HT-29 (cell line): ENCODE data around the gene GMPR2. TPM values are rescaled to one million over a fixed set of nuclear protein-coding genes. Genes with fewer than 3 reads are reported as not detected.
"Not testable (repeated sequence)": the region's sequence is repeated elsewhere in the genome, so short reads cannot be mapped to it uniquely, and the experiment has no call there.

Source experiments
- DNase-seq: peaks from one replicate; pipeline ENCODE4 v3.0.0-alpha.2; 2015; ENCODE audit warnings: low spot score
- total RNA-seq: library from RNA; depleted of rRNA; stranded (reverse); fragments of >200 nt; shearing (Covaris generic); gene quantifications from 2 replicates; pipeline ENCODE4 v1.2.3, GENCODE V29; 2014

The GMPR2 gene
- total RNA-seq, 1 experiment from 2014 or later, result 40.6 TPM

DNA sequence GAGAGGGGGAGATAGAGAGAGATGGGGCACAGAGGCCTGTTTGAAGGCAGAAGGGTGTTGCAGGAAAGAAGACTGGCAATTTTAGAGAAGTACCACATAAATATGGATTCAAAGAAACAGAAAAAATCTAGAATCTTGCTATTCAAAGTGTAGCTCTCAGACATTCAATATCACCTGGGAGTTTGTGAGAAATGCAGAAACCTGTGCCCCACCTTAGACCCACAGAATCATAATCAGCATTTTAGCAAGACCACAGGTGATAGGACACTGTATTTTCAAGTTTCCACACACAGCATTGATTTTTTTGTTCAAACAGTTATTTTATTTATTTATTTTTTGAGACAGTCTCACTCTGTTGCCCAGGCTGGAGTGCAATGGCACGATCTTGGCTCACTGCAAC is 3.8 kb upstream of the GMPR2 start:
- no peak for DNase-seq

DNA sequence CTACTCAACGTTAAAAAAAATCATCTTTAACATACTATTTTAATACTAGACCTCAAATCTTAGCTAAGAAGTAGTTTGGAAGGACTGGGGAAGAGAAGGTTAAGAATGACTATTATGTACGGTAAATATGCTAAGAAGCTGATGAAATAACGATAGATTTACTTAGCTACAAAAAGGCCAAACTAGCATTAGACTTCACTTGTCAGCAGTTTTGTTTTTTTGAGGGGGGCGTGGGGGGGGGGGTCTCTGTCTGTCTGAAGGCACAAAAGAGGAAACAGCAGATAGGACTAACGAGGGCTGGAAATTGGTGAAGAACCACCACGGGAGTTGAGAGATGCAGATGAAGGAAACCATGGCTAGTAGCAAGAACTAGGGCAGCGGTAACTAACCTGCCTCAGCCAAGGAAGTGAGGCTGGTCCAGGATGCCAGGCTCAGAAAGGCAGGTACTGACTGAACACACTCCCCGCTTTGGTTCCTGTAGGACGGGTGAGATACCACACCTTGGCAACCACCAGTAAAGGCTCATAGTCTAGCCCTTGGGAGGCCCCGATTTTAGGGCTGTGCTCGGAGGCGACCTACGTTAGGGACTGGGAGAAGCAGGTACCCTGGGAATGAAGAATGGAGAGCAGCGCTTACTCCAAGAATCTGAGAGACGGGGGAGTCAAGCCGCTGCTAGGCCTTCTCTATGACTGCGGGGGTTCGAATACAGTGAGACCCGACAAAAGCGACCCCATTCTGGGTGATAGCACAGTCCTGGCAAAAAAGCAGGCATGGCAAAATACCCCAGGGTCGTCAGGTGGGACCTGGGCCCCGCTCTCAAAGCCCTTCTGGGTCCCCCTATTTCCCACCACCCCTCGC is 1.2 kb upstream of the GMPR2 start:
- DNase-seq, result peak; percentile 36

DNA sequence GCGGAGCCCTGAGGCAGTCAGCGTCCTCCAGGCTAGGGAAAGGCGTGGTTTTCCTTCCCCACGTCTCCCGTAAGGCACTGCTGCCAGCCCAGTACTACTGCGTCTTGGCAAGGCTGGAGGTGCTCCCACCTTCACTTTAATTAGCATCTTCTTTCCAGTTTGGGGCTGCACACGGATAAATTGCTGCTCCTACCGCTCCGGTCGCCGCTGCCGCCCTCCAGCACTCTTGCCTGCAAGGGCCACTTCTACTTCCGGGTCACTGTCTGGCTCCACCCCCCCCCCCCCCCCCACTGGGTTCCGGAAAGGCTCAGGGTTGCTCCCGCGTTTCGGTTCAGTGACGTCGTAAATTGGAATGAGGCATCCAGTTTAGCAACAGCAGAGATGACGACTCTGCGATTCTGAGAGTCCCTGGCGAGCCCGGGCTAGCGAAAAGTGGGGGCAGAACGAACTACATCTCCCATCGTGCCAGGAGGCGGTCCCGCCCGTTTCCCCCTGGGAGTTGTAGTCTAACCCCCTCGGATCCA is 546 bp upstream of the GMPR2 start, which contains the start of gene NEDD8:
Gene NEDD8, minus strand, starts transcription at position 247 of the 524 bp plus-strand sequence. Its CDS starts 100 bp downstream, at position 147.
- peak; percentile 88 for DNase-seq

DNA sequence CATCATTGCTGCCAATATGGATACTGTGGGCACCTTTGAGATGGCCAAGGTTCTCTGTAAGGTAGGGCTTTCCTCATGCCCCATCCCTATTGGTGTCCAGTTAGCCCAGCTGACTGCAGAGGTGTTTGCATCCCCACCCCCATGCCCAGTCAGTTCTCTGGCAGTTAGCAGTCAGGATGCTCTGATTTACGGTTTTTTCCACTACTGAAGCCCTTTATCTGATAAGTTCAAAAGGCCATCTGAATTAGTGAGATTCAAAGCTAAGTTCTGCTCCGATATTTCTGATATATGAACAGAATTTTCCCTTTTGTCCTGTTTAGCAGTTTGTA is 773 bp downstream of the GMPR2 start:
- DNase-seq, result no peak

DNA sequence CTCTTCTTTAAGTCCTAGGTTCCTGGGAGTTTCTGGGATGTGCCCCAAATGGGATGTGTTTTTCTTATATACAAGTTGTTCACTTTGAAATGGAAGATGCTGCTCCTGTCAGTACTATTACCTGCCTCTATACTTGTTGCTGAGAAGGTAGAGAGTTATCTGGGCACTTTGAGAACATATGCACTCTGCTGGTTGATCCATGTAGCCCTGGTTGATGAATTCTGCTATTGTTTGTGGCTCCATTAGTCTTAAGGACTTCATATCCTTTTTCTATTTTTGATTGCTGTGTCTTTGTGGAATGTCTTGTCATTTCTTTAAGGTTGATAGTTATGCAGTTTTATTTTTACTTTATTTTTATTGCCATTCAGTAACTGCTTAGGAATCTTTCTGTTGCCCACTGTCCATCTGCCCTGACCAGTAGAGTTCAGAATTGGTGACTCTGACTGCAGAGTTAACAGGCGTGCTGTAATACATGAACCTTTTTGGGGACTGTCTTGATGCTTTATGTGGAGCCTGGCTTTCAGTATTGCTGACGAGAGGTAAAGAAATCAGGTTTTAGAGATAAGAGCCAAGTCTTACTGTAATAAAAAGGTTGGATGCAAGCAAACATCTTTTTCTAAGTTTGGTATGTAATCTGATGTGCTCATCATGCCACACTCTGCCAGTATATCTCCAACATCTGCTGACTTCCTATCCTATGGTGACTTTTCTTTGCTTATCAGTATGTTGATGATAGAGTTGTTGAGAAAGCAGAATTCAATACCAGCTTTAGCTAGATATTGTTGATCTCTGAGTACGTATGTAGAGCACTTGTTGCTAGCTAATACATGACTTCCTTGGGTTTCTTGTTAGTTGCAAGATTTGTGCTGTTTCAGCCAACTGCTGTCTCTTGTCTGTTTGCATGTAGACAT is 1.6 kb downstream of the GMPR2 start:
- no peak for DNase-seq

DNA sequence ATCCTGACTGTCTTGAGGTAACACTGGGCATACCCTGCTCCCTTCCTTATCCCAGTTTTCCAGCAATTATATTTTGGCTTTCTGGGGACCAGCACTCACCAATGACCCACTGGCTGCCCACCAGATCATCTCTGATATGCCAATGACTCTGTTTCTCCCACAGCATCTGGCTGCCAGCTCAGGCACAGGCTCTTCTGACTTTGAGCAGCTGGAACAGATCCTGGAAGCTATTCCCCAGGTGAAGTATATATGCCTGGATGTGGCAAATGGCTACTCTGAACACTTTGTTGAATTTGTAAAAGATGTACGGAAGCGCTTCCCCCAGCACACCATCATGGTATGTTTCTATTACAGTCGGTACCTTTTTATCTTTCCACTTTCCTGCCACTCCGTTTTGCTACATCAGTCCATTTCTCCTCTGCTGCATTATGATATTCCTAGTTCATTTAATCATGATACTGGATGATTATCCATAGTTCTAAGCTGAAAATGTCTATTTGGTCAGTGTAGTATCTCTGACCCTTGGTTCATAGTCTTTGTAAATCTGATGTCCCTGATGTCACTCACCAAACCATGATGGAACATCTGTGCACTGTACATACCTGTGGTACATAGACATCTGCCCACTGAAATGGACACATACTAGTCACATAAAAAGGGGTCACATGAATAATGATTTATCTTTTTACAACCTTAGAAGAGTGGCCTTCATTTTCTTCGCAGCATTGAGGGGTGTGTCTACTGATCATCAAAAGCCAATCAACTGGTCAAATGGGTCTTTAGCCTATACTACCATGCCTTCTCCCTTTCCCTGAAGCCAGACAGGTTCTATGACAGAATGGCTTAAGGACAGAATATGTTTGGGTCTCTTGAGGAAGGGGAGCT is 3.3 kb downstream of the GMPR2 start:
- no peak for DNase-seq

DNA sequence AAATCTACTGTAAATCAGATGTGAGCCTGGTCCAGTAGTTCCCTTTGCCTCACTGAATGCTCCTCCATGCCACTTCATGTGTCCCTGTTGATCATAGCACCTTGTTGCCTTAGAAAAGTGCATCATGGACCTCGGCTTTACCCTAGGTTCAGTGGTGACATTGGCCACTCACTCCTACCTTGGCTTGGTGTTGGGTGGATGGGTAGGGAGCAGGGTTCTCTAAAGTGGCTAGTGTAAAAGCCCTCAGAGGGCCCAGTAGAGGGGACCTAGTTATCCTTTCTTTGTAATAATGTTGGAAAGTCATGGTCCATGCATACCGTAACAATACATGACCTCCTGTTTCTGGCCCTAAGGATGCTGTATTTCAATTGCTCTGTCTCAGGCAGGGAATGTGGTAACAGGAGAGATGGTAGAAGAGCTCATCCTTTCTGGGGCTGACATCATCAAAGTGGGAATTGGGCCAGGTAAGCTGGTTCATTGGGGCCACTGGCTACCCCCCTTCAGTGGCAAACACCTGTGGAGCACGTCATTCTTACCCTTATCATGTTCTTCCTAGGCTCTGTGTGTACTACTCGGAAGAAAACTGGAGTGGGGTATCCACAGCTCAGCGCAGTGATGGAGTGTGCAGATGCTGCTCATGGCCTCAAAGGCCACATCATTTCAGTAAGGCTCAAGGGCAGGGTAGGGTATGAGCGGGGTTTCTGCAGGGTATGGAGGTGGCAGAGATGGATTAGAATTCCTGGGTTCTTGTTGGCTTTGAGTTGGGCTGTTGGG is 4.1 kb downstream of the GMPR2 start:
- no peak for DNase-seq

DNA sequence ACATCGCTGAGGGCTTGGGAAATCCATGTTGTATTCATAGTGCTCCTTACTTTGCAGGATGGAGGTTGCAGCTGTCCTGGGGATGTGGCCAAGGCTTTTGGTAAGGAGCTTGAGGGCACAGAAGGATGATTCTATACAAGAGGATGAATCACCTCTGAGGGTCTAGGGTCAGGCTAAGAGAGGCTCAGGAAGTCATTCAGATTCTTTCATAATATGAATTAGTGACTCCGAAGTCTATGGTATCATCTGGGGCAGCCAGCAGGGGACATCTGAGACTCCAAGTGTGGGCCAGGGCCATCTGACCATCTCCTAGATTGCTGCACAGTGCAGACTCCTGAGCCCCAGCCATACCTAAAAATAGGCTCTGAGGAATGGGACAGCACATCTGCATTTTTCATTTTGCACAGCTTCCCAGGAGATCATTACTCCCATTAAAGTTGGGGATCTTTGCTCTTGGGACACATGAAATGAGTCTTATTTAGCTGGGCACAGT is 4.8 kb downstream of the GMPR2 start:
- no peak for DNase-seq

DNA sequence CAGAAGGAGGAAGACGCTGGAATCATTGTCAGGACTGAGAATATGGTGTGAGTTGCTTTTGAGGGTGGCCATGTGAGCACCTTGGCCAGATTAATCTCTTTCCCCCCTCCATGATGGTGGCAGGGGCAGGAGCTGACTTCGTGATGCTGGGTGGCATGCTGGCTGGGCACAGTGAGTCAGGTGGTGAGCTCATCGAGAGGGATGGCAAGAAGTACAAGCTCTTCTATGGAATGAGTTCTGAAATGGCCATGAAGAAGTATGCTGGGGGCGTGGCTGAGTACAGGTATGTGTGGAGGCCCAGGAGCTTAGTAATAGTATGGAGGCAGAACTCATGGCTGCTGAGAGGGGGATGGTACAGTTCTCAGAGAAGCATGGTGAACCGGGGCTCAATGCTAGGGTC is 5.4 kb downstream of the GMPR2 start:
- DNase-seq, result no peak

DNA sequence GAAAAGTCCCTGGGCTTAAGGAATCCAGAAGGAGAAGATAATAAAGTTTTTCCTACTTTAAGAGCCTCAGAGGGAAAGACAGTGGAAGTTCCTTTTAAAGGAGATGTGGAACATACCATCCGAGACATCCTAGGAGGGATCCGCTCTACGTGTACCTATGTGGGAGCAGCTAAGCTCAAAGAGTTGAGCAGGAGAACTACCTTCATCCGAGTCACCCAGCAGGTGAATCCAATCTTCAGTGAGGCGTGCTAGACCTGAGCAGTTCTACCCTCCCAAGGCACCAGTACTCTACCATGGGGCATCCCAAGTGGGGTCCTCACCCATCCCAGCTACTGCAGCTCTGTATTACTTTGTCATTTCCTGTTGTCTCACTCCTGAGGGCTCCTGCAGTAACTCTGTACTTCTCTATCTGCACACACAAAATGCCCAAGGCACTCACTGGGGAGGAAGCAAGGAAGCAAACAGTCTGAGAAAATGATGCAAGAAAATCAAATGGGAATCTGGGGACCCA is 5.9 kb downstream of the GMPR2 start:
- DNase-seq, result no peak

DNA sequence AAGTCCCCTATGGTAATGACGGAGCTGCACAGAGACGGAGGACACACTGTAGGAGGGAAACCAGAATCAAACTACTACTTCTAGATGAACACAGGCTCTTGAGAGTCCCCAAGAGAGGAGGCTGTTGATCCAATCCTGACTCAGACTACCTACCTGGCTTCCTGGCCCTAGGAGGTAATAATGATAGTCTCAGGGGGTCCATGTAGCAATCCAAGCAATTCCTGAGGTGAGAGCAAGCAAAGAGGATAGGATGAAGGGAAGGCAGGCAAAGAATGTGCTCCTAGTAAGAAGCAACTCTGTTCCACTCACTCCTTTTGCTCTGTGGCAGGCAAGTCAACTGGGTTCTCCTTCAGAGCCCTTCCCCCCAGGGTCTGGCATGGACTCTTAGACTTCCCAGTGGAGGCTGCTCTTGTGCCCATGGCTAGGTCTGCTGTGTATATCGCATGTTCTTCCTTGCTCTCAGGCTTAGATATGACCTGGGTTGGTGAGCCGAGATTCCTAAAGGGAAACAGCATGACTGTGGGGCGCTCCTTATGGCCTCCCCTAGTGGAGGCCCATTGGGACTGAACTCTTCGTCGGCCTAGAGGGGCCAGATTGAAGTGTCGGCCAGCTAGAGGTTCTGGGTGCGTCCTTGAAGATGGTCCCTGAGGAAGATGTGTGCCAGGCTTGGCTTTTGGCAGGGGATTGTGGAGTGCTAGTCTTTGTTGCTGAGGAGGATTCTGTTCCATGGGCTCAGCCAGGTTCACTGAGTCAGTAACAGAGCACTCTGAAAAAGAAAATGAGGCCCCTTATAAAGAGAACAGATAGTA is 7.6 kb downstream of the GMPR2 start:
- no peak for DNase-seq

DNA sequence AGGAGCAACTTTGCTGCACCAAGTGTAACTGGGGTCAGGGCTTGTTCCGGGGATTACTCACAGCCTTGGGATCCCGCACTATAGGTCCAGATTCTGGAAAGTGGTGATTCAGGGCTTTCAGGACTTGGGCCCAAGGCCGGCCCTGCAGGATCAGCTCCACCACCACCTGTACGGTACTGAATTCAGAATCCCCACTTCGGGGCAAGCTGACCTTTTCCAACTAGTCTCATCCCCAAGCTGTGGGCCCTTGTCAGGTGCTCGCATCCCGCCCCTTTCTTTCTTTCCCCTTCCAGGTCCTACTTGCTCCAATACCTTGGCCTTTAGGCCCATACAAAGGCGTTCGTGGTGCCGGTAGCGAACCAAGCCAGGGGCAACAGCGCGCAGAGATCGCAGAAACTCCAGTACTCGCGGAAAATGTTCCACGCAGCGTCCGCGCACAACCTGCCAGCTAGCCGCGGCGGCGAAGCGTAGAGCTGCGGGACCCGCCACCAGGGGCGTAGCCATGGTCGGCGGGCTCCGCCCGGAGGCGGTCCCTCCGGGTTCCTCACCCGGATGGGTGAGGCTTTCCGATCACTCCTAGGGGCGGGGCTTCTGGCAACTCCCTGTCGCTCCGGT is 9.2 kb downstream of the GMPR2 start:
- DNase-seq, result peak; percentile 85

DNA sequence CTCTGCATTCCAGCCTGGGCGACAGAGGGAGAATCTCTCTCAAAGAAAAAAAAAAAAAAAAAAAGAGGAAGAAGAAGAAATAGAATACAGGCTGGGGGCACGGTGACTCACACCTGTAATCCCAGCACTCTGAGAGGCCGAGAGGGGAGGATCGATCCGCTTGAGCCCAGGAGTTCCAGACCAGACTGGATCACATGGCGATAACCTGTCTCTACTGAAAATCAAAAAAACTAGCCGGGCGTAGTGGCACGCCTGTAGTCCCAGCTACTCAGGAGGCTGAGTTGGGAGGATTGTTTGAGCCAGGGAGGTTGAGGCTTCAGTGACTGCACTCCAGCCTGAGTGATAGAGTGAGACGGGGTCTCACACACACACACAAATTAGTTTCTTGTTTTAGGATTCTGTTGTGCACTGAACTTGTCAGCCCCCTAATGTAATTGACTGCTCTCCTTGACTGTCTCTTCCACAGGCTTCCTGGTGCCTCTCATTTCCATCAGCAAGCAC is 10.7 kb downstream of the GMPR2 start:
- DNase-seq, result no peak

DNA sequence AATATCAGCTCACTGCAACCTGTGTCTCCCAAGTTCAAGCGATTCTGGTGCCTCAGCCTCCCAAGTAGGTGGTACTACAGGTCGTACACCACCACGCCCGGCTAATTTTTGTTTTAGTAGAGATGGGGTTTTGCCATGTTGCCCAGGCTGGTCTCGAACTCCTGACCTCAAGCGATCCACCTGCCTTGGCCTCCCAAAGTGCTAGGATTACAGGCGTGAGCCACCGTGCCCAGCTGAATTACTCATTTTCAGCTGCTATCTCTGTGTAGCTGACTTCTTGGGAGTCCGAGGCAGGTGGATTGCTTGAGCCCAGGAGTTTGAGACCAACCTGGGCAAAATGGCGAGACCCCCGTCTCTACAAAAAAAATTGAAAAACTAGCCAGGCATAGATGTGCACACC is 12.6 kb downstream of the GMPR2 start:
- DNase-seq, result not testable (repeated sequence)

DNA sequence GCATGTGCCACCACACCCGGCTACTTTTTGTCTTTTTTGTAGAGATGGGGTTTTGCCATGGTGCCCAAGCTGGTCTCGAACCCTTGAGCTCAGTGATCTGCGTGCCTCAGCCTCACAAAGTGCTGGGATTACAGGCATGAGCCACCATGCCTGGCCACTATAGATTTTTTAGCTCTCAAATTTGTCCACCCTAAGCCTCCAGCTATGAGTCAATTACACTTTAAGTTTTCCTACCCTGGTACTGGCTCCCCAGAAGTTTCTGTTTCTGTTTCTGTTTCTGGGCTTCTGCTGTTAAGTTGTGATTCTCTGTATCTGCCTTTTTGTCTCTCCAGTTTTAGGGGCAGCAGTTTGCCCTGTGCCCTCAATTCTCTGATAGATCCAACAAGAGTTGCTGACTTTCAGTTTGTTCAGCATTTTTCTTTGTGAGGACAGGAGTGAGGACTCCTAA is 14.1 kb downstream of the GMPR2 start:
- DNase-seq, result no peak

DNA sequence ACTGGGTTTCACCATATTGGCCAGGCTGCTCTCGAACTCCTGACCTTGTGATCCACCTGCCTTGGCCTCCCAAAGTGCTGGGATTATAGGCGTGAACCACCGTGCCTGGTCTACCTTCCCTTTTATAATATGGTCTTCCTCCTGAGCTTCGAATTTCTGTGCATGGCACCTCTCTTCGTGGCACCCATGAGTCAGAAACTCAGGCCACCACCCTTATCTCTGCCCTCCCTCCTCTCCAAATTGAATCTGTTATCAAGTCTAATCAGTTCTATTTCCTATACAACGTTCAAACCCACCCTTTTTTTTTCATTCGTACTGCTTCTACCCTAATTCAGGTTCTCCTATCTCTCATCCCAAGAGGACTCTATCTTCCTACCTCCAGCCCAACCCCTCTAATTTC is 14.7 kb downstream of the GMPR2 start:
- DNase-seq, result no peak

DNA sequence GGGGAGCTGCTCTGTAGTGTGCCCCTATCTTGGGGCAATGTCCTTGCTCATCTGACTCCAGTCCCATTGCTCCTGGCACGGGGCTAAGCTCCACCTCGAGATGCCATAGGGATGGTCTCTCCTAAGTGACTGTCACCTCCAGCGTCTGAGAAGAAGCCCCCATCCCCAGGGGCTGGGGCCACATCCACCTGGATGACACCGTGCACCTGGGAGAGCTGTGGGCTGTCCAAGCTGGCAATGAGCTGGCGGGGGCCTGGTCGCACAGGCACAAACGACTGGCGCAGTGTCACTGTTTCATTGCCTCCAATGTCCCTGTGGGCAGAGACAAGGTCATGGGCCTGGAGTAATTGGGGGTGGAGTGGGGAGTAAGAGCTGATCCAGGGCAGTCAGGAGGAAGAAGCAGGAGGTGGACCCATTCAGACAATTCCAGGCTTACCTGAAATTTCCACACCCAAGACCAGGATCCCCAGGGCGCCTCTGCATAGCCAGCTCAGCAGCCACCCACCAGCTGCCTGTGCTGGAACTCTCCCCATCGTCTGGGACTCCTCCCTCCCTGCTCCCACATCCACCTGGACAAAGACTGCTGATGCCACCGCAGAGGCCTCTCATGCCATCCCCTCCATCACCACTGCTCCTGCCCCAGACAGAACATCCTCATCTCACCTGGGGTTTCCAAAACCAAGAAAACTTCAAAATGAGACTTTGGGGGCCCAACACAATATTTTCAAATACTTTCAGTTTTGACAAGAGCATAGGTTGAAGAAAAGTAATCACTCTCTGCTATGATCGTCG is 16.7 kb downstream of the GMPR2 start:
- no peak for DNase-seq

DNA sequence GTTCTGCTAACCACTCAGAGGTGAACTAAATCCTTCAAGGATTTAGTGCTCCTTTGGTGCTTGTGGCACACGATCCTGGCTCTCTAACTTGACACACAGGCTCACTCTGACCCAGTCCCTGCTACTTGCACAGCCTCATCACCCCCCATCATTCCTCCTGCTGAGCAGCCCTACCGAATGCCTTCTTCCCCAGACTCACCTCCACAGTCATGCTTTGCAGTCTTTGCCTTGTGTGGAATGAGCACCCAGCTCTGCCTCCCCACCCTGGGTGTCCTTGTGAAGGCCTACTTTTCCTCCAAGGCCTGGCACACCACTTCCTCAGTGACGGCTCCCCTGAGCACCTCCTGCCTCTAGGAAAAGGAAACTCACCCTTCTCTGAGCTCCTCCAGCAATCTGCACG is 17.6 kb downstream of the GMPR2 start:
- DNase-seq, result no peak
